H1 (cell line): ENCODE data around the gene MEGF11. TPM values are rescaled to one million over a fixed set of nuclear protein-coding genes. Genes with fewer than 3 reads are reported as not detected.

ENCODE experiments used
- ASH2L ChIP-seq: fragments of 200-600, 300-600 bp; sonication (generic); IDR thresholded peaks from one replicate; pipeline ENCODE4 v1.7.1; 2017; ENCODE audit warnings: low read length
- ATF2 ChIP-seq: IDR thresholded peaks from 2 replicates; pipeline ENCODE4 v1.6.1; 2012; ENCODE audit warnings: low read length, inconsistent platforms
- JUND ChIP-seq: IDR thresholded peaks from 2 replicates; pipeline ENCODE4 v1.6.1; 2011; ENCODE audit warnings: mild to moderate bottlenecking, improper control_type of control experiment, low read length
- MAX ChIP-seq: IDR thresholded peaks from 2 replicates; pipeline ENCODE4 v1.6.1; 2012; ENCODE audit warnings: inconsistent platforms
- polyA plus RNA-seq, 7 experiments: library from polyadenylated mRNA; depleted of rRNA in 3 of 7; stranded (reverse) in 5 of 7; unstranded in 2 of 7; fragments of >200 nt in 5 of 7; fragments of 200-250 nt in 2 of 7; gene quantifications; 1 replicate in 5 of 7; 2 replicates in 1 of 7; 4 replicates in 1 of 7; pipeline versions ENCODE4 v1.2.1 to v1.2.3, GENCODE V29; 2011 to 2013; ENCODE audit warnings: missing spikeins in 2 of 7, mixed read lengths in 2 of 7
- total RNA-seq: library from RNA; stranded (reverse); fragmentation: NEBNext Ultra II Directional; extraction: Animal tissue kit (Norgen Biotek cat#: 25700); gene quantifications from 2 replicates; pipeline ENCODE4 v1.2.1, GENCODE V29; 2021

MEGF11 gene
- total and polyA plus RNA-seq, 2 of the 8 experiments (the other 6 are each of a cell fraction or from before 2014, with no cell fraction given) = 4.4 to 4.8 TPM

GRCh38 chr15:65931221-65931620 lies 322.3 kb downstream of the MEGF11 start (continued):
- TF ChIP-seq ATF2 (no peak), JUND (no peak), ASH2L (no peak), MAX (no peak)
